HL-60 (cell line): ENCODE data around the gene SH3BP5.
A peak's percentile ranks its signal among the peaks of the same experiment; 100 is the strongest.

Experiments
- DNase-seq, 2 experiments: peaks; one replicate each; pipeline ENCODE4 v3.0.0-alpha.2; 2010 to 2020; ENCODE audit warnings: low read depth in 1 of 2, low spot score in 1 of 2
- H3K27ac ChIP-seq: fragments of 250-450 bp; sonication (Bioruptor Pico); replicated peaks from 2 replicates; pipeline ENCODE4 v1.5.1; 2020; ENCODE audit warnings: mild to moderate bottlenecking, moderate library complexity
- H3K27me3 ChIP-seq: fragments of 250-450 bp; sonication (Bioruptor Pico); 2 replicates; pipeline ENCODE4 v1.5.1; 2021; ENCODE audit warnings: mild to moderate bottlenecking, moderate library complexity; ENCODE audit not compliant: insufficient read depth, poor library complexity, severe bottlenecking
- H3K4me3 ChIP-seq: replicated peaks from 2 replicates; pipeline ENCODE4 v1.5.1; 2011; ENCODE audit warnings: mild to moderate bottlenecking, control low read depth, low read length; ENCODE audit not compliant: insufficient read depth
- GABPA ChIP-seq: IDR thresholded peaks from 2 replicates; pipeline ENCODE4 v1.6.1; 2012; ENCODE audit warnings: low read depth
- POLR2AphosphoS5 ChIP-seq: IDR thresholded peaks from 2 replicates; pipeline ENCODE4 v1.6.1; 2012; ENCODE audit warnings: low read depth
- SPI1 ChIP-seq: IDR thresholded peaks from 2 replicates; pipeline ENCODE4 v1.6.1; 2012; ENCODE audit warnings: low read depth, mild to moderate bottlenecking, borderline replicate concordance
- long read RNA-seq: library from polyadenylated mRNA; unstranded; transcript quantifications from one replicate; pipeline ENCODE4 v2.0.0, GENCODE V29; 2020
- TF ChIP-seq, protein P1 (sequence below): IDR thresholded peaks from one replicate; pipeline ENCODE4 v1.5.1; 2011; ENCODE audit warnings: low read length, control low read depth, inconsistent platforms; ENCODE audit not compliant: insufficient read depth
- TF ChIP-seq, protein P2 (sequence below): IDR thresholded peaks from 2 replicates; pipeline ENCODE4 v1.6.1; 2012; ENCODE audit warnings: low read depth; ENCODE audit not compliant: insufficient replicate concordance

SH3BP5 gene, protein sequence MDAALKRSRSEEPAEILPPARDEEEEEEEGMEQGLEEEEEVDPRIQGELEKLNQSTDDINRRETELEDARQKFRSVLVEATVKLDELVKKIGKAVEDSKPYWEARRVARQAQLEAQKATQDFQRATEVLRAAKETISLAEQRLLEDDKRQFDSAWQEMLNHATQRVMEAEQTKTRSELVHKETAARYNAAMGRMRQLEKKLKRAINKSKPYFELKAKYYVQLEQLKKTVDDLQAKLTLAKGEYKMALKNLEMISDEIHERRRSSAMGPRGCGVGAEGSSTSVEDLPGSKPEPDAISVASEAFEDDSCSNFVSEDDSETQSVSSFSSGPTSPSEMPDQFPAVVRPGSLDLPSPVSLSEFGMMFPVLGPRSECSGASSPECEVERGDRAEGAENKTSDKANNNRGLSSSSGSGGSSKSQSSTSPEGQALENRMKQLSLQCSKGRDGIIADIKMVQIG
- long read RNA-seq, partial matches to known transcripts: 6 of 14 reads
- long read RNA-seq, other reads (novel, unspliced or antisense): 7 of 14 reads

DNA sequence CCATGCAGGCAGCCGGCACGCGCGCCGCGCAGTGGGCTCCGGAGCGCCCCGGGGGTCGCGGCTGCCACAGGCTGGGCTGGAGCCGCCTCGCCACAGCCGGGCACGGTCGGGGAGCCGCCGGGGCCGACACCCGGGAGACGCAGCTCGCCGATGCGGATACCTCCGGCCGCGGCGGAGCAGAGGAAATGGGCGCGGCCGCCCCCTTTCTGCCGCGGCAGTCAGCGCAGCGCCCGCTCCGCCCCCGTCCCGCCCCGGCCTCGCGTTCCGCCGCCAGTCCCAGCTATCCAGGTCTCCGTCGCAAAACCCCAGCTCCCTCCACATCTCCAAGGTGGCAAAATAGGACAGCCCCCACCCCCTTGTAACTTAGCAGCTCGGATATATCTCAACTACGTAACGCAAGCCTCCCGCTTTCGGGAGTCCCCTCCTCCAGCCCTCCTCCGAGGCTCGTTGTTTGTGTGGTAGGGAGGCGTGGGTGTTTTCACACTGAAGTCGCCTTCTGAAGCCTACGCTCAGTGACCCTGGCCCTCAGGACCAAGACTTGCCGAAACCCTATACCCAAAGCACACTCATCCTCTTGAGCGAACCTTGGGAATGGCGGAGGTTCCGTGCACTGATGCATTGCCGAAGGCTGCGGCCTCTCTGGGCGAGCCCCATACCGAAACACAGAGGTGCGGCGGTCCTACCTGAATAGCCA is at the start of gene SH3BP5:
Gene SH3BP5 (minus strand): TSS at position 182 of the 694 bp plus-strand sequence. CDS start 178 bp downstream, at position 4.
- Histone ChIP-seq H3K4me3 (peak within 1 kb of the TSS; percentile 58), H3K27ac (no peak within 1 kb of the TSS), H3K27me3 (peaks cover 12% of the 10 kb centered on the region)
- DNase-seq: peak in 1 of 2 experiments; percentile 32
- no peak for TF ChIP-seq POLR2AphosphoS5
- peak; percentile 10; the same call in 1 of the 2 replicates for TF ChIP-seq SPI1

DNA sequence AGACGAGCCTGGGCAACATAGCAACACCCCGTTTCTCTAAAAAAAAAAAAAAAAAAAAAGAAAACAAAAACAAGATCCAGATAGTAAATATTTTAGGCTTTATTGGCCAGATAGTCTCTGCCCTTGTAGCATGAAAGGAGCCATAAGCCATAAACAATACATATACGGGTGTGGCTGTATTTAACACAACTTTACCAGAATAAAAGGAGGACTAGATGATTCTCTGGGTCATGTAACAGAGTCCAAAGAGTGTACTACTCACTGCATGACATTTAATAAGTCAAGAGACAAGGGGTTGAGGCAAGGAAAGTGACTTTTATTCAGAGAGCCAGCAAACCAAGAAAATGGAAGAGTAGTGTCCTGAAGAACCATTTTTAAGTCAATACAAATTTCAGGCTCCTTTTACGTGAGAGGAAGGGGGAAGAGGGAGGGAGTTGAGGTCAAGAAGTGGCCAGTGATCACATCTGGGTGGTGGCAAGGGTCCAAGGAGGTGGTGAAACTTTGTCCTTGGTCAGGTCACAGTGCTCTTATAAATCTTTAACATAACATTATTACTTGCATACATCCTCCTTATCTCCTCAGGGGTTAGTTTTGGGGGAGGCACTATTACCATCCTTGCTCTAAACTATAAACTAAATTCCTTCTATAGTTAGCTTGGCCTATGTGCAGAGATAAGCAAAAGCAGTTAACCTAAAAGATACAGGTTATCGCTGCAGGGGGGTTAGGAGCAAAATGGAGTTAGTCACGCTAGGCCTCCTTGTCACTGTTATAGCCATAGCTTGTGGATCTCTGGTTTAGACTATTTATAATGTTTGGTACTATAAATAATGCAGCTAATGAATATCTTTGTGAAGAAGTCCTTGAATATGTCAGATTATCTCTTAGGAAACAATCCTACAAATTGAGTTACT is 48.8 kb upstream of the SH3BP5 start:
- no peak for DNase-seq
- Histone ChIP-seq H3K4me3 (no peak overlapping the region), H3K27ac (no peak overlapping the region), H3K27me3 (no peaks in the 10 kb centered on the region)
- TF ChIP-seq POLR2AphosphoS5: no peak

DNA sequence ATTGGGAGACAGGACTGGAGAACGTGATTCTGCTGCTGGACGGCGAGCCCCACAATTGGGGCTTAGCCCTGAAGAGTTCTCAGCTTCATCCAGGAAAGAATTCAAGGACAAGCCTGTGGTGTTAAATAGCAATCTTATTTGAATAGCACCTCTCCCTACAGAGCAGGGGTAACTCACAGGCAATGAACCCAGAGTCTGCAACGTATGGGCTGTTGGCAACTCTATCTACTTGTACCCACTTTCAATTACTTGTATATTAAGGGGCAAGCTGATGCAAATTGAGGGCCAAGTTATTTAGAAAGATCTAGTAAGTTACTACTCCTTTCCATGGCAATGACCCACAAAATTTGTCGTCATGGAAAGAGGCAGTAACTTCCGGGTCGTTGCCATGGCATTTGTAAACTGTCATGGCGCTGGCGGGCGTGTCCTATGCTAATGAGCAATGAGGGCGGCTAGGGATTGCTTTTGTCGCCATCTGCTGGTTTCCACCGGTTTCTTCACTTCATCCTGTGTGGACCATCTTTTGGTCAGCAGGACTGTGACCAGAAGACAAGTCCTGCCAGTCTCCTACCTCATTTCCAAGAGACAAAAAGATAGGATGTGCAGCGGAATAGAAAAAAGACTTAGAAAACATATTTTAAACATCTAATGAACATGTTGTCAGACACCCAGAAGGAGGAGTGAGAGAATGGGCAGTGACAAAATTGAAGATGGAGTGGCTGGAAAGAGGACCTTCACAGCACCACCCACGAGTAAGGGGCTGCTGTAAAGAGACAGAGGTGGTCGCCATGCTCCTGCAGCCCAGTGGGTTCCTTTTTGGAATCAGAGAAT is 45.8 kb upstream of the SH3BP5 start:
- Histone ChIP-seq H3K27ac (peak overlapping the region; percentile 67), H3K4me3 (no peak overlapping the region)

DNA sequence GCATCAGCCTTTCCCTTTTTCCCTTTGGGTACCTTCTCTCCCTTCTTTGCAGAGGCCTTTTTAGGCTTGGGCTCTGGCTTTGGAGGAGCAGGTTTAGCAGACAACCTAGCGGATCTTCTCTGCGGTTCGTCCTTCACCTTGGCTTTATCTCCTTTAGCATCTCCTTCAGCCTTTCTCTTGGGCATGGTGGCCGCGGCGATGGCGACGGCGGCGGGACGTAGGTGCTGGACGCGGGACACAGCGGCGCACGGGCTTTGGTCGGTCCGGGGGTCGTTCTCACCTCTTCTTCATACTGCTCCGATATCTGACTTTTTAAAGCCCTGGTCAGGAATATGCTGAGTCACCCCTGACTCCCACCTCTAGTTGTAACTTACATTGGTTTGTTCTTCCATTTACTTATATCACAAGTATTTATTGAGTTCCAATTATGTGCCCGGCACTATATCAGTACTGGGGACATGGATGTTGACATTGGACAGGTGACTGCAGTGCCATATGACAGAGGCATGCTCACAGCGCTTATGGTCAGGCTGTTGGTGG is 43.1 kb upstream of the SH3BP5 start:
- Histone ChIP-seq H3K27me3 (no peaks in the 10 kb centered on the region), H3K27ac (no peak overlapping the region), H3K4me3 (no peak overlapping the region)
- TF ChIP-seq, protein P1, sequence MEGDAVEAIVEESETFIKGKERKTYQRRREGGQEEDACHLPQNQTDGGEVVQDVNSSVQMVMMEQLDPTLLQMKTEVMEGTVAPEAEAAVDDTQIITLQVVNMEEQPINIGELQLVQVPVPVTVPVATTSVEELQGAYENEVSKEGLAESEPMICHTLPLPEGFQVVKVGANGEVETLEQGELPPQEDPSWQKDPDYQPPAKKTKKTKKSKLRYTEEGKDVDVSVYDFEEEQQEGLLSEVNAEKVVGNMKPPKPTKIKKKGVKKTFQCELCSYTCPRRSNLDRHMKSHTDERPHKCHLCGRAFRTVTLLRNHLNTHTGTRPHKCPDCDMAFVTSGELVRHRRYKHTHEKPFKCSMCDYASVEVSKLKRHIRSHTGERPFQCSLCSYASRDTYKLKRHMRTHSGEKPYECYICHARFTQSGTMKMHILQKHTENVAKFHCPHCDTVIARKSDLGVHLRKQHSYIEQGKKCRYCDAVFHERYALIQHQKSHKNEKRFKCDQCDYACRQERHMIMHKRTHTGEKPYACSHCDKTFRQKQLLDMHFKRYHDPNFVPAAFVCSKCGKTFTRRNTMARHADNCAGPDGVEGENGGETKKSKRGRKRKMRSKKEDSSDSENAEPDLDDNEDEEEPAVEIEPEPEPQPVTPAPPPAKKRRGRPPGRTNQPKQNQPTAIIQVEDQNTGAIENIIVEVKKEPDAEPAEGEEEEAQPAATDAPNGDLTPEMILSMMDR: no peak
- TF ChIP-seq, protein P2, sequence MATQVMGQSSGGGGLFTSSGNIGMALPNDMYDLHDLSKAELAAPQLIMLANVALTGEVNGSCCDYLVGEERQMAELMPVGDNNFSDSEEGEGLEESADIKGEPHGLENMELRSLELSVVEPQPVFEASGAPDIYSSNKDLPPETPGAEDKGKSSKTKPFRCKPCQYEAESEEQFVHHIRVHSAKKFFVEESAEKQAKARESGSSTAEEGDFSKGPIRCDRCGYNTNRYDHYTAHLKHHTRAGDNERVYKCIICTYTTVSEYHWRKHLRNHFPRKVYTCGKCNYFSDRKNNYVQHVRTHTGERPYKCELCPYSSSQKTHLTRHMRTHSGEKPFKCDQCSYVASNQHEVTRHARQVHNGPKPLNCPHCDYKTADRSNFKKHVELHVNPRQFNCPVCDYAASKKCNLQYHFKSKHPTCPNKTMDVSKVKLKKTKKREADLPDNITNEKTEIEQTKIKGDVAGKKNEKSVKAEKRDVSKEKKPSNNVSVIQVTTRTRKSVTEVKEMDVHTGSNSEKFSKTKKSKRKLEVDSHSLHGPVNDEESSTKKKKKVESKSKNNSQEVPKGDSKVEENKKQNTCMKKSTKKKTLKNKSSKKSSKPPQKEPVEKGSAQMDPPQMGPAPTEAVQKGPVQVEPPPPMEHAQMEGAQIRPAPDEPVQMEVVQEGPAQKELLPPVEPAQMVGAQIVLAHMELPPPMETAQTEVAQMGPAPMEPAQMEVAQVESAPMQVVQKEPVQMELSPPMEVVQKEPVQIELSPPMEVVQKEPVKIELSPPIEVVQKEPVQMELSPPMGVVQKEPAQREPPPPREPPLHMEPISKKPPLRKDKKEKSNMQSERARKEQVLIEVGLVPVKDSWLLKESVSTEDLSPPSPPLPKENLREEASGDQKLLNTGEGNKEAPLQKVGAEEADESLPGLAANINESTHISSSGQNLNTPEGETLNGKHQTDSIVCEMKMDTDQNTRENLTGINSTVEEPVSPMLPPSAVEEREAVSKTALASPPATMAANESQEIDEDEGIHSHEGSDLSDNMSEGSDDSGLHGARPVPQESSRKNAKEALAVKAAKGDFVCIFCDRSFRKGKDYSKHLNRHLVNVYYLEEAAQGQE: no peak
- TF ChIP-seq POLR2AphosphoS5 (no peak), SPI1 (no peak), GABPA (no peak)
- no peak for DNase-seq

More for the DNA sequence above, 45.8 kb upstream of the SH3BP5 start:
- H3K27me3 ChIP-seq: no peaks in the 10 kb centered on the region
- TF ChIP-seq, protein P1: peak; percentile 64
- peak; percentile 87 for TF ChIP-seq GABPA
- TF ChIP-seq, protein P2: no peak
- peak; percentile 74 to 95 for DNase-seq
